ENCODE results near the gene TNFRSF13B. TPM values are rescaled to one million over a fixed set of nuclear protein-coding genes. Genes with fewer than 3 reads are reported as not detected.

The TNFRSF13B gene
- total RNA-seq, 1 experiment from 2014 or later, result not detected

DNA sequence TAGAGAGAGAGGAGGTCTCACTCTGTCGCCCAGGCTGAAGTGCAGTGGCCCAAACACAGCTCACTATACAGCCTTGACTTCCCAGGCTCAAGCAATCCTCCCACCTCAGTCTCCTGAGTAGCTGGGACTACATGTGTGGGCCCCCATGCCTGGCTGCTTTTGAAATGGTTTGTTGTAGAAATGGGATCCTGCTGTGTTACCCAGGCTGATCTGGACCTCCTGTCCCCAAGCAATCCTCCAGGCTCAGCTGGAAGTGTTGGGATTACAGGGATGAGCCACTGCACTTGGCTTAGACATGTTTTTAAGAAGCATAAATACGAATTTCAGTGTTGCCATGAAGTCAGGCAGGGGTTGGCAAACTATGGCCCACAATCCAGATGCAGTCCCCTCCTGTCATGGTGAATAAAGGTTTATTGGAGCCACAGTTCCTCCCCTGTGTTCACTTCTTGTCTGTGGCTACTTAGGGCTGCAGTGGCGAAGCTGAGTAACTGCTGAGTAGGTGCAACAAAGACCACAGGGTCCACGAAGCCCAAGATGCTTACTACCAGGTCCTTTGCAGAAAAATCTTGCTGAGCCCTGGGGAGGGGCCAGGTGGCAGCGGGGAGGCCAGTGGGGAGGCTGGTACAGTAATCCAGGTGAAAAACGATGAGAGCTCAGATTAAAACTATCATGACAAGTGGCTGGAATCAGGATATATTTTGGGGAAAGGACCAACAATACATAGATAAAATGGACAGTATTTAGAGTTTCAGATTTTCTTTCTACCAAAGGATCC lies 35.2 kb downstream of the TNFRSF13B start:
- Histone ChIP-seq H3K27ac (ENCODE audit: low read length) (no peak overlapping the region), H3K36me3 (ENCODE audit: low read depth, low read length) (no peaks in the 10 kb centered on the region), H3K4me2 (ENCODE audit: low read length) (no peak overlapping the region), H3F3A (ENCODE audit: low read length, unreplicated experiment) (no peaks in the 10 kb centered on the region), H2AFZ (ENCODE audit: low read length) (no peak overlapping the region), H3K9me2 (replicated peaks; ENCODE audit: low read length) (no peaks in the 10 kb centered on the region), H3K9me3 (ENCODE audit: low read length) (no peaks in the 10 kb centered on the region), H3K4me1 (ENCODE audit: insufficient read depth, low read length) (peaks cover 9% of the 10 kb centered on the region), H3K79me2 (ENCODE audit: low read length) (no peaks in the 10 kb centered on the region), H3K27me3 (ENCODE audit: low read length) (no peaks in the 10 kb centered on the region), H4K20me1 (ENCODE audit: low read length) (no peaks in the 10 kb centered on the region), H3K9ac (ENCODE audit: low read length) (no peak overlapping the region), H3K4me3 (ENCODE audit: low read length) (no peak overlapping the region)
- no peak for TF ChIP-seq CTCF (conservative IDR thresholded peaks at IDR 0.05; ENCODE audit: low read depth, low read length)
- CTCF ChIA-PET, result no interaction called here
- POLR2A ChIA-PET (ENCODE audit: unreplicated experiment), result no interaction called here
- BruUV-seq (replicated peaks), result no TSS peak
- no peak for DNase-seq
- no peak for ATAC-seq
- intact Hi-C loops (cut with micrococcal nuclease), result no loop called here

- Histone ChIP-seq H3K9me2 (replicated peaks; ENCODE audit: low read length) (no peaks in the 10 kb centered on the region), H3K9ac (ENCODE audit: low read length) (no peak overlapping the region), H3F3A (ENCODE audit: low read length, unreplicated experiment) (no peaks in the 10 kb centered on the region), H3K36me3 (ENCODE audit: low read depth, low read length) (no peaks in the 10 kb centered on the region), H3K27me3 (ENCODE audit: low read length) (no peaks in the 10 kb centered on the region), H3K9me3 (ENCODE audit: low read length) (no peaks in the 10 kb centered on the region), H3K4me3 (ENCODE audit: low read length) (no peak overlapping the region), H3K4me2 (ENCODE audit: low read length) (no peak overlapping the region), H3K79me2 (ENCODE audit: low read length) (no peaks in the 10 kb centered on the region), H2AFZ (ENCODE audit: low read length) (no peak overlapping the region), H4K20me1 (ENCODE audit: low read length) (no peaks in the 10 kb centered on the region), H3K4me1 (ENCODE audit: insufficient read depth, low read length) (0 out of 2 replicates have a peak, but pooled peaks cover under 1% of the 10 kb centered on the region), H3K27ac (ENCODE audit: low read length) (no peak overlapping the region)
- ATAC-seq (no peak), DNase-seq (no peak)
- ChIA-PET POLR2A (ENCODE audit: unreplicated experiment) (no interaction called here), CTCF (no interaction called here)
- intact Hi-C loops (cut with micrococcal nuclease), result no loop called here
- TF ChIP-seq EZH2 (IDR thresholded peaks at IDR 0.05; ENCODE audit: low read length, unreplicated experiment) (no peak), EZH2phosphoT487 (IDR thresholded peaks at IDR 0.05; ENCODE audit: borderline replicate concordance, low read length) (no peak), CTCF (conservative IDR thresholded peaks at IDR 0.05; ENCODE audit: low read depth, low read length) (no peak)
- no TSS peak for BruUV-seq (replicated peaks)
Measured at GRCh38 chr17:16935786-16936185, 36.1 kb downstream of the TNFRSF13B start.

DNA sequence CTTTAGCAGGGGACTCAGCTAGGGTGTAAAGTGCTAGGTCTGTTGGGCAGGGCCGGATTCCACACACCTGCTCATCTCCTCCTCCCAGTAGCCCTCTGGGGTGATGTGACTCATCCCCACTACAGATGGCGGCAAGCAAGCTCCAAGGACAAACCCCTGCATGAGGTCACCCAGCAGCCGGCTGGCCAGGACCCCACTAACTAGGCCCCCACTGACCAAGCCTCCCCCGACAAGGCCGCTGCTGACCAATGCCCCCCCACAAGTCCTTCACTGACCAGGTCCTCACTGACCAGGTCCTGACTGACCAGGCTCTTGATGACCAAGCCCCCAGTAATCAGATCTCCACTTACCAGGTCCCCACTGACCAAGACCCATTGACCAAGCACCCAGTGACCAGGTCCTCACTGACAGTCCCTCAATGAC lies 36.7 kb downstream of the TNFRSF13B start:
- DNase-seq (no peak), ATAC-seq (no peak)
- CTCF ChIA-PET, result no interaction called here
- Histone ChIP-seq H3K9me3 (ENCODE audit: low read length) (no peaks in the 10 kb centered on the region), H3K9ac (ENCODE audit: low read length) (no peak overlapping the region), H3K4me2 (ENCODE audit: low read length) (no peak overlapping the region), H2AFZ (ENCODE audit: low read length) (no peak overlapping the region), H3K4me1 (ENCODE audit: insufficient read depth, low read length) (no peaks in the 10 kb centered on the region), H3F3A (ENCODE audit: low read length, unreplicated experiment) (no peaks in the 10 kb centered on the region), H3K36me3 (ENCODE audit: low read depth, low read length) (no peaks in the 10 kb centered on the region), H3K79me2 (ENCODE audit: low read length) (no peaks in the 10 kb centered on the region), H3K27ac (ENCODE audit: low read length) (no peak overlapping the region), H3K9me2 (replicated peaks; ENCODE audit: low read length) (no peaks in the 10 kb centered on the region), H3K27me3 (ENCODE audit: low read length) (no peaks in the 10 kb centered on the region), H3K4me3 (ENCODE audit: low read length) (no peak overlapping the region), H4K20me1 (ENCODE audit: low read length) (no peaks in the 10 kb centered on the region)
- TF ChIP-seq EZH2 (IDR thresholded peaks at IDR 0.05; ENCODE audit: low read length, unreplicated experiment) (no peak), CTCF (conservative IDR thresholded peaks at IDR 0.05; ENCODE audit: low read depth, low read length) (no peak), EZH2phosphoT487 (IDR thresholded peaks at IDR 0.05; ENCODE audit: borderline replicate concordance, low read length) (no peak)
- POLR2A ChIA-PET (ENCODE audit: unreplicated experiment), result no interaction called here
- BruUV-seq (replicated peaks), result no TSS peak
- intact Hi-C loops (cut with micrococcal nuclease), result no loop called here
